DOHH2 (cell line): ENCODE data around the gene ALX3.

Source experiments
- H3F3A ChIP-seq: fragments of 200-600 bp; sonication (generic), shearing (Covaris generic); 2 replicates; pipeline ENCODE4 v1.6.0; 2016; ENCODE audit warnings: antibody characterized with exemption, mild to moderate bottlenecking; ENCODE audit not compliant: control insufficient read depth, insufficient read depth
- H3K27ac ChIP-seq: fragments of 200-600 bp; sonication (generic); 2 replicates; pipeline ENCODE4 v1.5.1; 2014; ENCODE audit warnings: low read depth, mild to moderate bottlenecking, low read length, moderate library complexity
- H3K27me3 ChIP-seq: fragments of 200-600 bp; sonication (generic); 2 replicates; pipeline ENCODE4 v1.6.1; 2014; ENCODE audit warnings: mild to moderate bottlenecking, low read length, mixed read lengths; ENCODE audit not compliant: control insufficient read depth
- H3K36me3 ChIP-seq: fragments of 200-600 bp; sonication (generic); 2 replicates; pipeline ENCODE4 v1.6.1; 2014; ENCODE audit warnings: mild to moderate bottlenecking, low read length, moderate library complexity, mixed read lengths; ENCODE audit not compliant: control insufficient read depth
- H3K4me1 ChIP-seq: fragments of 200-600 bp; sonication (generic); 2 replicates; pipeline ENCODE4 v1.6.1; 2014; ENCODE audit warnings: mild to moderate bottlenecking, low read length, mixed read lengths; ENCODE audit not compliant: control insufficient read depth
- H3K4me2 ChIP-seq: fragments of 200-600 bp; sonication (generic); 2 replicates; pipeline ENCODE4 v1.6.0; 2014; ENCODE audit warnings: mild to moderate bottlenecking, low read length, moderate library complexity
- H3K4me3 ChIP-seq: fragments of 200-600 bp; sonication (generic); 2 replicates; pipeline ENCODE4 v1.5.1; 2014; ENCODE audit warnings: mild to moderate bottlenecking, low read length, mixed read lengths
- H3K79me2 ChIP-seq: fragments of 200-600 bp; sonication (generic); 2 replicates; pipeline ENCODE4 v1.6.1; 2014; ENCODE audit warnings: mild to moderate bottlenecking, low read length, mixed read lengths; ENCODE audit not compliant: control insufficient read depth
- H3K9me2 ChIP-seq: fragments of 200-600 bp; sonication (generic); replicated peaks from 2 replicates; pipeline ENCODE4 v1.6.1; 2014; ENCODE audit warnings: mild to moderate bottlenecking, low read length, mixed read lengths; ENCODE audit not compliant: control insufficient read depth
- H3K9me3 ChIP-seq: fragments of 200-600 bp; sonication (generic); 2 replicates; pipeline ENCODE4 v1.6.1; 2014; ENCODE audit warnings: antibody characterized with exemption, low read length, mixed read lengths; ENCODE audit not compliant: control insufficient read depth, insufficient read depth
- H4K20me1 ChIP-seq: fragments of 200-600 bp; sonication (generic); 2 replicates; pipeline ENCODE4 v1.6.0; 2014; ENCODE audit warnings: low read depth, mild to moderate bottlenecking, antibody characterized with exemption, low read length, moderate library complexity; ENCODE audit not compliant: control insufficient read depth, insufficient read depth
- CTCF ChIP-seq: fragments of 200-600 bp; sonication (generic); IDR thresholded peaks from one replicate; pipeline ENCODE4 v1.5.1; 2014; ENCODE audit warnings: antibody characterized with exemption, mild to moderate bottlenecking, low read depth, low read length; ENCODE audit not compliant: poor library complexity, severe bottlenecking
- EZH2phosphoT487 ChIP-seq: fragments of 200-600 bp; sonication (generic); IDR thresholded peaks from 2 replicates; pipeline ENCODE4 v1.6.1; 2017; ENCODE audit warnings: borderline replicate concordance, mild to moderate bottlenecking, antibody characterized with exemption, low read length, moderate library complexity, mixed read lengths

ALX3 gene

GRCh38 chr1:110065841-110066240 is 4.6 kb downstream of the ALX3 start:
- no peak overlapping the region for H3K4me3 ChIP-seq
- H3K9me3 ChIP-seq: no peaks in the 10 kb centered on the region
- H3F3A ChIP-seq: no peaks in the 10 kb centered on the region
- TF ChIP-seq CTCF (no peak), EZH2phosphoT487 (no peak)
- H3K27me3 ChIP-seq: peaks cover 4% of the 10 kb centered on the region
- H3K79me2 ChIP-seq: no peaks in the 10 kb centered on the region
- H4K20me1 ChIP-seq: no peaks in the 10 kb centered on the region
- H3K36me3 ChIP-seq: no peaks in the 10 kb centered on the region
- no peak overlapping the region for H3K4me2 ChIP-seq
- H3K9me2 ChIP-seq: no peaks in the 10 kb centered on the region
- H3K27ac ChIP-seq: no peak overlapping the region
- H3K4me1 ChIP-seq: no peaks in the 10 kb centered on the region

GRCh38 chr1:110064576-110065337 is 5.7 kb downstream of the ALX3 start:
- Histone ChIP-seq H3F3A (no peaks in the 10 kb centered on the region), H3K79me2 (no peaks in the 10 kb centered on the region), H3K4me3 (no peak overlapping the region), H3K27me3 (peaks cover 4% of the 10 kb centered on the region), H4K20me1 (no peaks in the 10 kb centered on the region), H3K9me3 (no peaks in the 10 kb centered on the region), H3K9me2 (no peaks in the 10 kb centered on the region), H3K36me3 (no peaks in the 10 kb centered on the region), H3K27ac (no peak overlapping the region), H3K4me2 (no peak overlapping the region), H3K4me1 (no peaks in the 10 kb centered on the region)
- TF ChIP-seq EZH2phosphoT487 (no peak), CTCF (no peak)

- Histone ChIP-seq H3K36me3 (no peaks in the 10 kb centered on the region), H4K20me1 (no peaks in the 10 kb centered on the region), H3K4me3 (no peak overlapping the region)
These were observed 6.7 kb downstream of the ALX3 start for GRCh38 chr1:110063781-110064180.

More at GRCh38 chr1:110063781-110064180, 6.7 kb downstream of the ALX3 start:
- H3K4me2 ChIP-seq: no peak overlapping the region
- TF ChIP-seq CTCF (no peak), EZH2phosphoT487 (no peak)
- H3K9me2 ChIP-seq: no peaks in the 10 kb centered on the region
- H3F3A ChIP-seq: no peaks in the 10 kb centered on the region
- no peaks in the 10 kb centered on the region for H3K4me1 ChIP-seq
- H3K27me3 ChIP-seq: peaks cover 4% of the 10 kb centered on the region; the same call in 1 of the 2 replicates
- H3K27ac ChIP-seq: no peak overlapping the region
- H3K9me3 ChIP-seq: no peaks in the 10 kb centered on the region
- H3K79me2 ChIP-seq: no peaks in the 10 kb centered on the region
